ENCODE data around the gene LINC01488. TPM values are rescaled to one million over a fixed set of nuclear protein-coding genes. Genes with fewer than 3 reads are reported as not detected.

LINC01488 gene
- total and polyA plus RNA-seq, 9 of the 15 experiments (the other 6 are each of a cell fraction or from before 2014, with no cell fraction given) = not detected

GRCh38 chr11:69523453-69523852 is 42.0 kb downstream of the LINC01488 start:
- Histone ChIP-seq H2AFZ (ENCODE audit: low read depth, low read length) (no peak overlapping the region), H3K9me1 (ENCODE audit: control insufficient read depth, insufficient read depth, low read length) (no peaks in the 10 kb centered on the region), H3K9ac (ENCODE audit: insufficient read depth in 1 of 2, low read depth in 2 of 2, low read length in 2 of 2) (no peak overlapping the region), H3K4me2 (ENCODE audit: insufficient read depth, low read length) (no peak overlapping the region), H3K27me3 (ENCODE audit: control insufficient read depth in 2 of 2, insufficient read depth in 2 of 2, low read length in 2 of 2) (peaks cover 6 to 53% of the 10 kb centered on the region in 2 experiments), H3K4me1 (replicated peaks in 1 of 2; ENCODE audit: control insufficient read depth in 2 of 2, insufficient read depth in 2 of 2, low read length in 2 of 2) (peaks cover 0 to 12% of the 10 kb centered on the region in 2 experiments; a peak in 4 of 5 replicates), H3K4me3 (no peak overlapping the region), H3K36me3 (ENCODE audit: control insufficient read depth, insufficient read depth, low read length) (no peaks in the 10 kb centered on the region), H3K9me3 (replicated peaks; ENCODE audit: control insufficient read depth, insufficient read depth, low read depth, low read length) (no peaks in the 10 kb centered on the region), H4K20me1 (replicated peaks; ENCODE audit: control insufficient read depth, insufficient read depth, low read length) (no peaks in the 10 kb centered on the region), H3K27ac (ENCODE audit: extremely low read depth, low read depth, low read length) (no peak overlapping the region), H3K79me2 (ENCODE audit: control insufficient read depth, insufficient read depth, low read length) (no peaks in the 10 kb centered on the region)
- no TSS peak for BruUV-seq (replicated peaks)
- TF ChIP-seq MAX (CRISPR knock-in tag; IDR thresholded peaks at IDR 0.05) (no peak), TCF3 (CRISPR knock-in tag; IDR thresholded peaks at IDR 0.05) (0 out of 2 replicates have a peak, but pooled peaks have one; percentile 11), KAT7 (CRISPR knock-in tag; IDR thresholded peaks at IDR 0.05; ENCODE audit: borderline replicate concordance) (no peak), RBM14 (IDR thresholded peaks at IDR 0.05; ENCODE audit: borderline replicate concordance, insufficient read depth, low read depth, low read length) (no peak), PKNOX1 (IDR thresholded peaks at IDR 0.05) (no peak), HLTF (IDR thresholded peaks at IDR 0.05) (0 out of 2 replicates have a peak, but pooled peaks have one; percentile 72), HMBOX1 (IDR thresholded peaks at IDR 0.05) (0 out of 2 replicates have a peak, but pooled peaks have one; percentile 28), NFIC (IDR thresholded peaks at IDR 0.05) (0 out of 2 replicates have a peak, but pooled peaks have one; percentile 5), RCOR1 (IDR thresholded peaks at IDR 0.05; ENCODE audit: borderline replicate concordance in 1 of 2, low read depth in 2 of 2, low read length in 2 of 2) (peak in 1 of 2 experiments; percentile 32; a peak in 1 of 4 replicates), RBM25 (IDR thresholded peaks at IDR 0.05; ENCODE audit: low read depth, low read length, severe bottlenecking) (peak; percentile 96), CBFA2T3 (IDR thresholded peaks at IDR 0.05) (peak; percentile 67), PTBP1 (IDR thresholded peaks at IDR 0.05; ENCODE audit: low read depth, low read length) (0 out of 2 replicates have a peak, but pooled peaks have one; percentile 58), CBFA2T2 (conservative IDR thresholded peaks at IDR 0.05) (peak; percentile 38; the same call in 1 of the 2 replicates), TOE1 (IDR thresholded peaks at IDR 0.05; ENCODE audit: borderline replicate concordance) (no peak), TOE1 (CRISPR knock-in tag; IDR thresholded peaks at IDR 0.05; ENCODE audit: borderline replicate concordance, low read depth) (no peak), SMARCA5 (IDR thresholded peaks at IDR 0.05) (peak; percentile 77; the same call in 1 of the 2 replicates), BCOR (IDR thresholded peaks at IDR 0.05) (0 out of 2 replicates have a peak, but pooled peaks have one; percentile 45), TRIM24 (IDR thresholded peaks at IDR 0.05) (no peak)
- intact Hi-C loops (cut with micrococcal nuclease) = no loop called here
- 14% methylated on average over 3 of the region's 3 CpGs for WGBS (ENCODE audit: insufficient coverage, low coverage, missing lambda C conversion rate)
- no peak for FAIRE-seq
- ATAC-seq = no peak
- no peak for DNase-seq (ENCODE audit: extremely low read depth in 1 of 4, low spot score in 3 of 4)
- ChIA-PET POLR2A (no interaction called here), CTCF (ENCODE audit: low intra/inter-chr PET ratio) (no interaction called here)
- in situ Hi-C loops (cut with MboI) = no loop called here

Data from K562 (cell line).